CD4-positive, alpha-beta T cell treated with Interleukin-15 for 1 hour (primary cell): ENCODE measurements around the gene PLCB4.

ENCODE experiments used
- DNase-seq: peaks from one replicate; pipeline ENCODE4 v3.0.0-alpha.2; 2020

PLCB4 gene

GRCh38 chr20:9286501-9287461, 217.9 kb downstream of the PLCB4 start:
- DNase-seq: no peak

GRCh38 chr20:9287826-9288225, 218.9 kb downstream of the PLCB4 start:
- no peak for DNase-seq

- no peak for DNase-seq
Observed at GRCh38 chr20:9290331-9290730, 221.4 kb downstream of the PLCB4 start.

GRCh38 chr20:9293145-9293544, 224.3 kb downstream of the PLCB4 start:
- no peak for DNase-seq

- no peak for DNase-seq
Observed at GRCh38 chr20:9294041-9294440, 225.2 kb downstream of the PLCB4 start.

GRCh38 chr20:9298906-9299305, 230.0 kb downstream of the PLCB4 start:
- DNase-seq: no peak

- no peak for DNase-seq
Observed at GRCh38 chr20:9300080-9300479, 231.2 kb downstream of the PLCB4 start.

GRCh38 chr20:9300534-9300933, 231.6 kb downstream of the PLCB4 start:
- no peak for DNase-seq

- no peak for DNase-seq
Observed at GRCh38 chr20:9301129-9302090, 232.5 kb downstream of the PLCB4 start.

- no peak for DNase-seq
Observed at GRCh38 chr20:9302091-9302462, 233.2 kb downstream of the PLCB4 start.

GRCh38 chr20:9306521-9306920, 237.6 kb downstream of the PLCB4 start:
- no peak for DNase-seq

- DNase-seq: no peak
Observed at GRCh38 chr20:9308056-9308455, 239.2 kb downstream of the PLCB4 start.

- DNase-seq: no peak
Observed at GRCh38 chr20:9311132-9311531, 242.2 kb downstream of the PLCB4 start.

- DNase-seq: no peak
Observed at GRCh38 chr20:9319687-9320384, 250.9 kb downstream of the PLCB4 start.

GRCh38 chr20:9321007-9321406, 252.1 kb downstream of the PLCB4 start:
- no peak for DNase-seq

- no peak for DNase-seq
Observed at GRCh38 chr20:9322661-9323060, 253.8 kb downstream of the PLCB4 start.

GRCh38 chr20:9323622-9324021, 254.7 kb downstream of the PLCB4 start:
- DNase-seq: no peak

GRCh38 chr20:9329355-9330101, 260.6 kb downstream of the PLCB4 start:
- DNase-seq: no peak

GRCh38 chr20:9330151-9330550, 261.3 kb downstream of the PLCB4 start:
- no peak for DNase-seq

- DNase-seq: no peak
Observed at GRCh38 chr20:9331707-9332435, 263.0 kb downstream of the PLCB4 start.

- no peak for DNase-seq
Observed at GRCh38 chr20:9332791-9333479, 264.0 kb downstream of the PLCB4 start.
